ENCODE data around the gene PRAME.

- TF ChIP-seq EZH2 (IDR thresholded peaks at IDR 0.05; ENCODE audit: insufficient read depth, poor library complexity, severe bottlenecking) (no peak), EZH2phosphoT487 (IDR thresholded peaks at IDR 0.05; ENCODE audit: insufficient read depth, low read depth) (no peak)
Observed at GRCh38 chr22:22573047-22573889, 14.2 kb upstream of the PRAME start.
